ENCODE data around the gene FAM200B.
"Not testable (repeated sequence)": the region's sequence is repeated elsewhere in the genome, so short reads cannot be mapped to it uniquely, and the experiment has no call there.

Gene FAM200B

DNA sequence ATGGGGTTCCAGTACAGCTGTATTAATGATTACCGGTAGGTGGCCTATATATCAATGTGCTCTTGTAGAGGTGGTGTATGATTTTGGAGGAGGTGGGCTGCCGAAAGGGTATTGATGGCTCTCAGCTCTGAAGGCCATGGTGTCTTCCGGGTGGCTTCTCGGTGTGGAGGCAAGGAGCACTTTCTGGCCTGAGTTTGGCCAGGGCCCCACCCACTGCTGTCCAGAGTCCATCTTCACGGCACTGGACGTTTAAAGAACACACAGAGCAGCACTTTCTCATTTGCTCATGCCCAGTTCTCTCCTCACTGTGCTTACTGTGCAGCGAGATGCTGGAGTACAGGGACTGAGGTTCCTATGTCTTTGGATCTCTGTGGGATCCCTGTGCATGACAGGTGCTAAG, 37.3 kb downstream of the FAM200B start:
- Mint-ChIP-seq H3K4me3 (no peak overlapping the region), H3K27ac (no peak overlapping the region), H3K36me3 (ENCODE audit: low read depth) (no peaks in the 10 kb centered on the region), H3K4me1 (no peaks in the 10 kb centered on the region), H3K9me3 (no peaks in the 10 kb centered on the region), H3K27me3 (no peaks in the 10 kb centered on the region)
- DNase-seq = no peak
- ATAC-seq = no peak

DNA sequence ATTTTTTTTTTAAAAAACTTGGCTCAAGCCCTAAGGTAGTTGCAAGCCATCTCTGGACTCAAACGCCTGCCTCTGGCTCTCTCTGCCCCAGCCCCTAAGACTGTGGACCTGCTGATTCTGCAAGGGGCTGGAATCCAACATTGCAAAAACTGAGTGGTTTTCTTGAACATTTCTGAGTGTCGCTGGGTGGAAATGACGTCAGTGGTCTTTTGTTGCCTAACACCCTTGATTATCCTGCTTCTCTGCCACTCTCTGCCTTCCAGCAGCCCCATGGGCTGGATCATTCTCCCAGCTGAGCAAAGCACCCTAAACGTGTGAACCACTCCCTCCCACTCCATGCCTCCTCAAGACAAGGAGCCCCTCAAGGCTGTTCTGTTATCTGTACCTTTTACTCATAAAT, 37.9 kb downstream of the FAM200B start:
- ATAC-seq (no peak), DNase-seq (no peak)
- Mint-ChIP-seq H3K27ac (no peak overlapping the region), H3K27me3 (no peaks in the 10 kb centered on the region), H3K4me1 (no peaks in the 10 kb centered on the region), H3K4me3 (no peak overlapping the region), H3K36me3 (ENCODE audit: low read depth) (no peaks in the 10 kb centered on the region), H3K9me3 (no peaks in the 10 kb centered on the region)

DNA sequence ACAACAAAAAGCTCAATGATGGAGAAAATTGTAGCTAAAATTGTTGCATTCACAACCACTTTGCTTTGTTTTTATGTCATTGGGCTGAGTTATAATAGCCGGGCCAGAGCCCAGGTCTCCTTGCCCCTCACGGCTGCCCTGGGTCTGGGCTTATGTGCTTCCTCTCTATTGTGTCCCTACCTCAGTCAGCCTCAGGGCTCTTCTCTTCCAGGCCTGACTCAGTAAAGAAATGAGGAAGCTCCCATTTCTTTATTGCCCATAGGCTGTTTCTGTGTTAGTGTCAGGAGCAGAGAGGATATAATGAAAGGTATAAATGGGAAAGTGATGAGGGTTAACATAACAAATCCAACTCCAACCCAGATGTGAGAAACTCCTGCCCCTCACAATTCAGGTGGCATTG, 39.2 kb downstream of the FAM200B start:
- Mint-ChIP-seq H3K4me3 (no peak overlapping the region), H3K36me3 (ENCODE audit: low read depth) (no peaks in the 10 kb centered on the region), H3K27me3 (no peaks in the 10 kb centered on the region), H3K4me1 (peaks cover 3% of the 10 kb centered on the region), H3K27ac (no peak overlapping the region), H3K9me3 (no peaks in the 10 kb centered on the region)
- ATAC-seq (no peak), DNase-seq (no peak)

DNA sequence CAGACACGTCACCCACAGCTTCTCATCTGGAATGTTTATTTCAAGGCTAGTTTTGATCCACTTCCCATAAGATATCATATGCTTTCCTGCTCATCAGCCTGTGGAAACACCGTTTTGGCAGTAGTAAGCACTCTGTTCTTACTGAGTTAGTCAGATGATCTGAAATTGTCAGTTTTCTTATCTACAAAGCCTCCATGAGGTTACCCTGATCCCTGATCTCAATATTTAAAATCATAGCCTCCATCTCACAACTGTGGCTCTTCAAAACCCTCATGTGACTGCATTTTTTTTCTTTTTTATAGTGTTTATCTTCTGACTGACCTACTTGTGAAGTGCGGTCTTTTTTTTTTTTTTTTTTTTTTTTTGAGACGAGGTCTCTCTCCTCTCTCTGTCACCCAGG, 44.0 kb downstream of the FAM200B start:
- Mint-ChIP-seq H3K27ac (no peak overlapping the region), H3K4me3 (no peak overlapping the region), H3K4me1 (peaks cover 3% of the 10 kb centered on the region), H3K36me3 (ENCODE audit: low read depth) (no peaks in the 10 kb centered on the region), H3K27me3 (peaks cover 3% of the 10 kb centered on the region), H3K9me3 (no peaks in the 10 kb centered on the region)
- DNase-seq (no peak), ATAC-seq (no peak)

DNA sequence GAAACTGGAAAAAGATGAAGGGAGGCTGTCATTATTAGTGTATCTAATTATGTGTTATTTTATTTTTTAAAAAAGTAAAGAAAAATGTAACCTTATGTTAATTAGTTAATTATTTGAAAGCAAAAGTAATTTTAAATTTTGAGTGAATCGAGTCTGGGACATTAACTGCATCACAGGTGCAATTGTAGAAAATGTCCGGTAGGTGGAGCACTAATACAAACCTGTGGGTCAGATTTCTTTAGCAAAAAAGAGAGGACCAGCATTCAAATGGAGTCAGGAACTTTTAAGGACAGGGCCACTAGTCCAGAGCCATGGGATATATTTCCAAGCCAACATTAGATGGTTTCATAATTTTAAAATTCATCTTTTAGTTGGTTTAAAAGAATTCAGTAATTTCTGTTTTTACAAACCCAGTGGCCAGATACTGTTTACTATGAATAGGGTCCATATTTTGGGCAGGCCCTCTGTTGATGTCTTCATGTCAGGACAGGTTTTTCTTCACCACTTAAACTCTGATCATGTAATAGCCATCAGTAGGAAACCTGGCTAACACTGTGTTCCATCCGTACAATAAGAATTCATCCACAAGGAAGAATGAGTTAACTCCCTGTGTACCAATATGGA, 48.4 kb downstream of the FAM200B start:
- peaks cover 9% of the 10 kb centered on the region for H3K4me1 Mint-ChIP-seq
- H3K4me3 Mint-ChIP-seq = no peak overlapping the region
- no peaks in the 10 kb centered on the region for H3K36me3 Mint-ChIP-seq (ENCODE audit: low read depth)
- peak; percentile 12 for DNase-seq
- no peaks in the 10 kb centered on the region for H3K9me3 Mint-ChIP-seq
- peaks cover 3% of the 10 kb centered on the region for H3K27me3 Mint-ChIP-seq
- no peak overlapping the region for H3K27ac Mint-ChIP-seq
- ATAC-seq = peak; percentile 33

DNA sequence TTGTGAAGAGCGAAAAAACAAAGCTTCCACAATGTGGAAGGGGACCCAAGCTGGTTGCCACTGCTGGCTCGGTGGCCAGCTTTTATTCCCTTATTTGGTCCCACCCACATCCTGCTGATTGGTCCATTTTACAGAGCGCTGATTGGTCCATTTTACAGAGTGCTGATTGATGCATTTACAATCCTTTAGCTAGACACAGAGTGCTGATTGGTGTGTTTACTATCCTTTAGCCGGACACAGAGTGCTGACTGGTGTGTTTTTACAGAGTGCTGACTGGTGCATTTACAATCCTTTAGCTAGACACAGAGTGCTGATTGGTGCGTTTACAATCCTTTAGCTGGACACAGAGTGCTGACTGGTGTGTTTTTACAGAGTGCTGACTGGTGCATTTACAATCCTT, 51.4 kb downstream of the FAM200B start:
- H3K9me3 Mint-ChIP-seq = not testable (repeated sequence)

DNA sequence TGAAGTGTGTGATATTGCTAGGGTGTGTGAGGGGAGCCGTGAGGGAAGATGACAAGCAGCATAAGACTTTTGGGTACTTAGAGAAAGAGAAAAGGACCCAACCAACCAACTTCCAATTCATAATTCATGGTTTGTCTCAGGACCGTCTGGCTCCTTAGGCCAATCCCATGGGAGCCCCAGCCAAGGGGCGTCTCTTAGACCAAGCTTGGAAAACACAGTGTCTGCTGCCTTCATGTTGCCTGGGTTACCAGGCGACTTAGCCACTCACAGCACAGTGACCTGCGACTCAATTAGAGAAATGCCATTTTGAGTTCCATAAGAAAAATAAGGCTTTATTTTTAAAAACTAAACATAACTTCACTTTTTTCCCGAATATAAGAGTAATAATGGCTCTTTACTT, 53.9 kb downstream of the FAM200B start:
- H3K27me3 Mint-ChIP-seq = no peaks in the 10 kb centered on the region

More for the DNA sequence above, 51.4 kb downstream of the FAM200B start:
- not testable (repeated sequence) for H3K4me3 Mint-ChIP-seq; H3K36me3 Mint-ChIP-seq (ENCODE audit: low read depth); H3K27ac Mint-ChIP-seq; ATAC-seq; DNase-seq; H3K27me3 Mint-ChIP-seq
- H3K4me1 Mint-ChIP-seq = peaks cover 16% of the 10 kb centered on the region

DNA sequence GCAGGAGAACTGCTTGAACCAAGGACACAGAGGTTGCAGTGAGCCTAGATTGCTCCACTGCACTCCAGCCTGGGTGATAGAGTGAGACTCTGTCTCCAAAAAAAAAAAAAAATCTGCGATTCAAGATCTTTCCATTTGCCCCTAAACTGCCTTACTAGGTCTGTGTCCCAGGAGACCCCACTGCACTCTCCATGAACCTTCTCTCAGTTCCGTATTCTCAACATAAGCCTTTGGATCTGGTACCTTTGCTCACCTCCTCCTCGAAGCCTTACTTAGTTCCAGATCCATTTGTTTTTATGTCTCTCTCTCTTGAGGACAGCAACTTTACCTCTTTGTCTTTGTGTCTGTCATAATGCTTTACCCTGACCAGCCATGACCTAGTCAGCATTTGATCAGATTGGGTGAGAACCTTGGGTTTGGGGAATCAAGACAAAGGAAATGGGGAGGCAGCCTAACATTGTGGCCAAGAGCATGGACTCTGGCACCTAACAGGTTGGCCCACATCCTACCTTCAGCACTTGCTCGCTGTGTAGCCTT, 55.0 kb downstream of the FAM200B start:
- H3K4me1 Mint-ChIP-seq = peaks cover 33% of the 10 kb centered on the region
- H3K36me3 Mint-ChIP-seq (ENCODE audit: low read depth) = peaks cover 13% of the 10 kb centered on the region
- H3K9me3 Mint-ChIP-seq = peaks cover 8% of the 10 kb centered on the region
- H3K27me3 Mint-ChIP-seq = no peaks in the 10 kb centered on the region
- no peak for DNase-seq
- H3K27ac Mint-ChIP-seq = no peak overlapping the region
- no peak overlapping the region for H3K4me3 Mint-ChIP-seq
- no peak for ATAC-seq

More for the DNA sequence above, 53.9 kb downstream of the FAM200B start:
- H3K9me3 Mint-ChIP-seq = peaks cover 3% of the 10 kb centered on the region
- no peak for DNase-seq
- peaks cover 33% of the 10 kb centered on the region for H3K4me1 Mint-ChIP-seq
- H3K27ac Mint-ChIP-seq = no peak overlapping the region
- H3K4me3 Mint-ChIP-seq = no peak overlapping the region
- H3K36me3 Mint-ChIP-seq (ENCODE audit: low read depth) = peaks cover 7% of the 10 kb centered on the region
- no peak for ATAC-seq

DNA sequence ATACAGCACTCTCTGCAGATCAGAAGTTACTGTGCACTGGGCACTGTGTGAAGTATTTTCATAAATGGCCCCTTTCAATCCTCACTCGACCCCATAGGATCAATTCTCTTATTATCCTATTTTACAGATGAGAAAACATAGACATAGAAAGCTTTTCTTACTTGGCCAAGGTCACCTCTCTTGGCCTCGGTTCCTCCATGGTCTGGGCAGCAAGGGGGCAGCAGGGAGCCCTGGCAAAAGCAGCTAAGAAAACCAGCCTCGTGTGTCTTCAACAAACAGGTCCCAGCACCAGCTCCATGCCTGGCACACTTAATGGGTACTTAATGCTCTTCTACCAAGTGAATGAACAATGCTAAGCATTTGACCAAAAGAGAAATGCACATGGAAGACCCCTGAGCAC, 55.6 kb downstream of the FAM200B start:
- Mint-ChIP-seq H3K27me3 (no peaks in the 10 kb centered on the region), H3K36me3 (ENCODE audit: low read depth) (peaks cover 20% of the 10 kb centered on the region), H3K27ac (no peak overlapping the region), H3K9me3 (peaks cover 15% of the 10 kb centered on the region), H3K4me1 (peaks cover 33% of the 10 kb centered on the region), H3K4me3 (no peak overlapping the region)
- DNase-seq = no peak
- no peak for ATAC-seq

DNA sequence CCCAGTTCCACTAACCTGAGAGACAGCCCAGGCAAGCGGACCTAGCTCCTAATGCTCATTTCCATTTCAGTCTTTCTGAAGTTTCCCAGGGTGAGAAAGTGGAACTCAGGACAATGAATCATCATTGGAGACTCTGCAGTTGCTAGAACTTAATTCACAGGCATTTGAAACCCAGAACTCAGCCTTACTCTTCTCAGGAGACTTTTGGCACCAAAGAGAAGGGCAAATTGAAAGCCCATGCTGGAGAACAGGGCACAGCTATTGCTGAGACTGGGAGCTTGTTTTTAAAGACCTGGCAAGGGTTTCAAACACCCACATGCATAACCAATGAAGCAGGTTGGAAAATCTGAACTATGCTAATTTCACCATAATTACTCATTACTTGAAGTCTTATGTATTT, 57.2 kb downstream of the FAM200B start:
- no peak for DNase-seq
- H3K27ac Mint-ChIP-seq = peak overlapping the region; percentile 67
- H3K4me3 Mint-ChIP-seq = peak overlapping the region; percentile 8
- H3K4me1 Mint-ChIP-seq = peaks cover 32% of the 10 kb centered on the region
- H3K27me3 Mint-ChIP-seq = no peaks in the 10 kb centered on the region
- peaks cover 28% of the 10 kb centered on the region for H3K9me3 Mint-ChIP-seq
- peak; percentile 83 for ATAC-seq
- H3K36me3 Mint-ChIP-seq (ENCODE audit: low read depth) = peaks cover 26% of the 10 kb centered on the region
